Duodenal mucosa (tissue), 2 donors: ENCODE results near the gene RIMBP3C.
"Not testable (repeated sequence)": the region's sequence is repeated elsewhere in the genome, so short reads cannot be mapped to it uniquely, and the experiment has no call there.

Experiments
- H3K27ac ChIP-seq: one replicate; pipeline ENCODE4 v1.7.0; 2013; ENCODE audit warnings: low read depth, low read length
- H3K27me3 ChIP-seq, 2 donors: one replicate each; pipeline ENCODE4 v1.7.0; 2013; ENCODE audit warnings: low read length in 2 of 2, control low read depth in 1 of 2; ENCODE audit not compliant: insufficient read depth in 2 of 2, control insufficient read depth in 1 of 2
- H3K36me3 ChIP-seq, 2 donors: one replicate each; pipeline ENCODE4 v1.7.0; 2013; ENCODE audit warnings: low read length in 2 of 2, control low read depth in 1 of 2; ENCODE audit not compliant: insufficient read depth in 2 of 2, control insufficient read depth in 1 of 2
- H3K4me1 ChIP-seq, 2 donors: one replicate each; pipeline ENCODE4 v1.7.0; 2013; ENCODE audit warnings: low read length in 2 of 2, control low read depth in 1 of 2; ENCODE audit not compliant: insufficient read depth in 2 of 2, control insufficient read depth in 1 of 2
- H3K4me3 ChIP-seq, 2 donors: one replicate each; pipeline ENCODE4 v1.7.0; 2013; ENCODE audit warnings: low read length in 2 of 2, low read depth in 1 of 2
- H3K9ac ChIP-seq, 2 donors: one replicate each; pipeline ENCODE4 v1.7.0; 2013; ENCODE audit warnings: low read length in 2 of 2, low read depth in 1 of 2
- H3K9me3 ChIP-seq, 2 donors: one replicate each; pipeline ENCODE4 v1.7.0; 2013; ENCODE audit warnings: low read length in 2 of 2, control low read depth in 1 of 2; ENCODE audit not compliant: control insufficient read depth in 1 of 2

RIMBP3C gene

GRCh38 chr22:21516970-21517764 is 34.1 kb downstream of the RIMBP3C start:
- H3K4me1 ChIP-seq, H3K9ac ChIP-seq, H3K36me3 ChIP-seq, H3K27me3 ChIP-seq, H3K4me3 ChIP-seq, H3K27ac ChIP-seq, H3K9me3 ChIP-seq: not testable (repeated sequence)

GRCh38 chr22:21516522-21516921 is 34.7 kb downstream of the RIMBP3C start:
- H3K27me3 ChIP-seq, H3K9me3 ChIP-seq, H3K27ac ChIP-seq, H3K4me3 ChIP-seq, H3K9ac ChIP-seq, H3K4me1 ChIP-seq, H3K36me3 ChIP-seq: not testable (repeated sequence)

GRCh38 chr22:21515234-21515633 is 36.0 kb downstream of the RIMBP3C start:
- H3K9ac ChIP-seq, H3K27ac ChIP-seq, H3K36me3 ChIP-seq, H3K4me3 ChIP-seq, H3K4me1 ChIP-seq, H3K9me3 ChIP-seq, H3K27me3 ChIP-seq: not testable (repeated sequence)

- not testable (repeated sequence) for H3K27me3 ChIP-seq, H3K9me3 ChIP-seq, H3K4me1 ChIP-seq, H3K36me3 ChIP-seq, H3K4me3 ChIP-seq, H3K27ac ChIP-seq, H3K9ac ChIP-seq
Measured at GRCh38 chr22:21514117-21514516, 37.1 kb downstream of the RIMBP3C start.

GRCh38 chr22:21512022-21512421 is 39.2 kb downstream of the RIMBP3C start:
- not testable (repeated sequence) for H3K9ac ChIP-seq, H3K36me3 ChIP-seq, H3K4me3 ChIP-seq, H3K27me3 ChIP-seq, H3K4me1 ChIP-seq, H3K9me3 ChIP-seq, H3K27ac ChIP-seq

- H3K4me3 ChIP-seq, H3K4me1 ChIP-seq, H3K9ac ChIP-seq, H3K36me3 ChIP-seq, H3K27me3 ChIP-seq, H3K9me3 ChIP-seq, H3K27ac ChIP-seq: not testable (repeated sequence)
Measured at GRCh38 chr22:21510397-21510796, 40.9 kb downstream of the RIMBP3C start.

GRCh38 chr22:21499623-21500506 is 51.4 kb downstream of the RIMBP3C start:
- not testable (repeated sequence) for H3K9me3 ChIP-seq, H3K36me3 ChIP-seq, H3K27ac ChIP-seq, H3K4me1 ChIP-seq, H3K9ac ChIP-seq, H3K27me3 ChIP-seq, H3K4me3 ChIP-seq

GRCh38 chr22:21498489-21498888 is 52.8 kb downstream of the RIMBP3C start:
- H3K9me3 ChIP-seq, H3K9ac ChIP-seq, H3K27me3 ChIP-seq, H3K4me3 ChIP-seq, H3K36me3 ChIP-seq, H3K4me1 ChIP-seq, H3K27ac ChIP-seq: not testable (repeated sequence)

- not testable (repeated sequence) for H3K9ac ChIP-seq, H3K27ac ChIP-seq, H3K36me3 ChIP-seq, H3K27me3 ChIP-seq, H3K9me3 ChIP-seq, H3K4me3 ChIP-seq, H3K4me1 ChIP-seq
Measured at GRCh38 chr22:21497984-21498383, 53.3 kb downstream of the RIMBP3C start.
